Measurements from ENCODE around the gene THRB.

Gene THRB

GRCh38 chr3:24440760-24441464 lies 53.7 kb downstream of the THRB start:
- Histone ChIP-seq H4K91ac (ENCODE audit: low read length) (no peak overlapping the region), H2BK12ac (ENCODE audit: low read length in 2 of 2) (no peak overlapping the region), H3K18ac (ENCODE audit: low read depth in 1 of 2, low read length in 2 of 2) (no peak overlapping the region), H2BK5ac (ENCODE audit: low read depth, low read length, poor library complexity, severe bottlenecking) (no peak overlapping the region), H3K4me1 (ENCODE audit: control insufficient read depth, insufficient read depth, low read depth, low read length) (peaks cover 2% of the 10 kb centered on the region), H3K27ac (ENCODE audit: low read length, poor library complexity, severe bottlenecking) (no peak overlapping the region), H2BK120ac (ENCODE audit: low read depth, low read length) (no peak overlapping the region), H3K79me1 (replicated peaks; ENCODE audit: low read length, poor library complexity, severe bottlenecking) (peaks cover 2% of the 10 kb centered on the region), H3K36me3 (ENCODE audit: control insufficient read depth in 1 of 2, insufficient read depth in 2 of 2, low read depth in 1 of 2, low read length in 2 of 2) (no peaks in the 10 kb centered on the region), H2BK15ac (ENCODE audit: low read depth, poor library complexity, severe bottlenecking) (no peak overlapping the region), H3K4me3 (ENCODE audit: insufficient read depth in 1 of 2, low read depth in 1 of 2, low read length in 2 of 2) (no peak overlapping the region), H2AK5ac (ENCODE audit: low read length, severe bottlenecking) (no peak overlapping the region), H3K9ac (ENCODE audit: low read length) (no peak overlapping the region), H3K4ac (ENCODE audit: low read depth in 1 of 2, low read length in 2 of 2) (no peak overlapping the region), H3K9me3 (ENCODE audit: control insufficient read depth, low read length) (no peaks in the 10 kb centered on the region), H2AFZ (ENCODE audit: low read depth, low read length) (no peak overlapping the region), H3K14ac (ENCODE audit: low read length in 2 of 2) (no peak overlapping the region), H3K4me2 (ENCODE audit: low read length, poor library complexity, severe bottlenecking) (no peak overlapping the region), H4K8ac (ENCODE audit: low read length) (no peak overlapping the region), H3K27me3 (ENCODE audit: control insufficient read depth in 1 of 2, insufficient read depth in 1 of 2, low read length in 2 of 2) (no peaks in the 10 kb centered on the region), H3K23ac (ENCODE audit: low read length in 2 of 2) (no peak overlapping the region)
- 90% methylated on average over 3 of the region's 3 CpGs for WGBS
- no peak for DNase-seq

GRCh38 chr3:24439021-24439420 lies 55.6 kb downstream of the THRB start:
- Histone ChIP-seq H3K23ac (ENCODE audit: low read length in 2 of 2) (no peak overlapping the region), H2AK5ac (ENCODE audit: low read length, severe bottlenecking) (peak overlapping the region; percentile 54), H4K8ac (ENCODE audit: low read length) (no peak overlapping the region), H3K14ac (ENCODE audit: low read length in 2 of 2) (no peak overlapping the region), H3K27me3 (ENCODE audit: control insufficient read depth in 1 of 2, insufficient read depth in 1 of 2, low read length in 2 of 2) (no peaks in the 10 kb centered on the region), H3K18ac (ENCODE audit: low read depth in 1 of 2, low read length in 2 of 2) (no peak overlapping the region), H4K91ac (ENCODE audit: low read length) (no peak overlapping the region), H3K9me3 (ENCODE audit: control insufficient read depth, low read length) (no peaks in the 10 kb centered on the region), H2BK120ac (ENCODE audit: low read depth, low read length) (no peak overlapping the region), H3K9ac (ENCODE audit: low read length) (no peak overlapping the region), H3K36me3 (ENCODE audit: control insufficient read depth in 1 of 2, insufficient read depth in 2 of 2, low read depth in 1 of 2, low read length in 2 of 2) (no peaks in the 10 kb centered on the region), H2BK15ac (ENCODE audit: low read depth, poor library complexity, severe bottlenecking) (no peak overlapping the region), H3K4me2 (ENCODE audit: low read length, poor library complexity, severe bottlenecking) (no peak overlapping the region), H3K27ac (ENCODE audit: low read length, poor library complexity, severe bottlenecking) (no peak overlapping the region), H3K4ac (ENCODE audit: low read depth in 1 of 2, low read length in 2 of 2) (peak overlapping the region in 1 of 2 experiments; percentile 6), H3K4me3 (ENCODE audit: insufficient read depth in 1 of 2, low read depth in 1 of 2, low read length in 2 of 2) (no peak overlapping the region), H3K79me1 (replicated peaks; ENCODE audit: low read length, poor library complexity, severe bottlenecking) (peaks cover 8% of the 10 kb centered on the region), H2BK12ac (ENCODE audit: low read length in 2 of 2) (no peak overlapping the region), H2AFZ (ENCODE audit: low read depth, low read length) (no peak overlapping the region), H3K4me1 (ENCODE audit: control insufficient read depth, insufficient read depth, low read depth, low read length) (peaks cover 2% of the 10 kb centered on the region), H2BK5ac (ENCODE audit: low read depth, low read length, poor library complexity, severe bottlenecking) (no peak overlapping the region)
- WGBS: 100% methylated on average over 3 of the region's 4 CpGs
- DNase-seq: no peak

GRCh38 chr3:24437326-24437725 lies 57.3 kb downstream of the THRB start:
- no CpG with 5 or more reads among the region's 2 CpGs for WGBS
- H3K4ac ChIP-seq (ENCODE audit: low read depth in 1 of 2, low read length in 2 of 2): no peak overlapping the region
- H2BK120ac ChIP-seq (ENCODE audit: low read depth, low read length): no peak overlapping the region
- no peak overlapping the region for H3K4me2 ChIP-seq (ENCODE audit: low read length, poor library complexity, severe bottlenecking)
- peak overlapping the region; percentile 63 for H3K27ac ChIP-seq (ENCODE audit: low read length, poor library complexity, severe bottlenecking)
- H2BK15ac ChIP-seq (ENCODE audit: low read depth, poor library complexity, severe bottlenecking): no peak overlapping the region
- no peak overlapping the region for H2AK5ac ChIP-seq (ENCODE audit: low read length, severe bottlenecking)
- H3K23ac ChIP-seq (ENCODE audit: low read length in 2 of 2): no peak overlapping the region
- H3K9me3 ChIP-seq (ENCODE audit: control insufficient read depth, low read length): no peaks in the 10 kb centered on the region
- H3K27me3 ChIP-seq (ENCODE audit: control insufficient read depth in 1 of 2, insufficient read depth in 1 of 2, low read length in 2 of 2): no peaks in the 10 kb centered on the region
- no peak overlapping the region for H4K8ac ChIP-seq (ENCODE audit: low read length)
- no peak overlapping the region for H3K4me3 ChIP-seq (ENCODE audit: insufficient read depth in 1 of 2, low read depth in 1 of 2, low read length in 2 of 2)
- no peak overlapping the region for H3K14ac ChIP-seq (ENCODE audit: low read length in 2 of 2)
- H3K18ac ChIP-seq (ENCODE audit: low read depth in 1 of 2, low read length in 2 of 2): no peak overlapping the region
- DNase-seq: no peak
- H3K9ac ChIP-seq (ENCODE audit: low read length): no peak overlapping the region
- no peak overlapping the region for H2AFZ ChIP-seq (ENCODE audit: low read depth, low read length)
- H2BK5ac ChIP-seq (ENCODE audit: low read depth, low read length, poor library complexity, severe bottlenecking): no peak overlapping the region
- H3K79me1 ChIP-seq (replicated peaks; ENCODE audit: low read length, poor library complexity, severe bottlenecking): peaks cover 12% of the 10 kb centered on the region
- no peak overlapping the region for H4K91ac ChIP-seq (ENCODE audit: low read length)
- H3K4me1 ChIP-seq (ENCODE audit: control insufficient read depth, insufficient read depth, low read depth, low read length): peaks cover 2% of the 10 kb centered on the region
- no peaks in the 10 kb centered on the region for H3K36me3 ChIP-seq (ENCODE audit: control insufficient read depth in 1 of 2, insufficient read depth in 2 of 2, low read depth in 1 of 2, low read length in 2 of 2)
- no peak overlapping the region for H2BK12ac ChIP-seq (ENCODE audit: low read length in 2 of 2)

DNA sequence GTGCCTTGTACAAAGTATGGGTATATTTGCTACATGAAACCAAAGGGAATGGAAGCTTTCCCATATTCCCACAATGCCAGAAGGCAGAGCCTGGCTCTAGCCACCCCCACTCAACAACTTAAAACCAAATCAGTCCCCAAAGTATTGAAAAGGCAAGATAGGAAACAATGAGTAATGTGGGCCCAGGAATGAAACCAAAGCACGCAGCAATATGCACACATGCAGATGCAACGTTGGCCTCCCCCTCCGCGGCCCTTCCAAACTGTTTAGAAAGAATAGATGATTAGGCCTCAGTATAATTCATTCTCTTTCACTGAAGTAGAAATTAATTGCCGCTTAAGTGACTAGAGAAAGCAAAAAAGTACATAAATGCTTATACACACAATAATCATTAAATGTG lies 59.1 kb downstream of the THRB start:
- H3K4me2 ChIP-seq (ENCODE audit: low read length, poor library complexity, severe bottlenecking): no peak overlapping the region
- H3K4me3 ChIP-seq (ENCODE audit: insufficient read depth in 1 of 2, low read depth in 1 of 2, low read length in 2 of 2): no peak overlapping the region
- H3K27me3 ChIP-seq (ENCODE audit: control insufficient read depth in 1 of 2, insufficient read depth in 1 of 2, low read length in 2 of 2): no peaks in the 10 kb centered on the region
- H2BK5ac ChIP-seq (ENCODE audit: low read depth, low read length, poor library complexity, severe bottlenecking): no peak overlapping the region
- no peak overlapping the region for H3K27ac ChIP-seq (ENCODE audit: low read length, poor library complexity, severe bottlenecking)
- H3K18ac ChIP-seq (ENCODE audit: low read depth in 1 of 2, low read length in 2 of 2): no peak overlapping the region
- peaks cover 2% of the 10 kb centered on the region for H3K4me1 ChIP-seq (ENCODE audit: control insufficient read depth, insufficient read depth, low read depth, low read length)
- no peak overlapping the region for H2AFZ ChIP-seq (ENCODE audit: low read depth, low read length)
- no peak overlapping the region for H4K91ac ChIP-seq (ENCODE audit: low read length)
- H3K23ac ChIP-seq (ENCODE audit: low read length in 2 of 2): no peak overlapping the region
- H3K36me3 ChIP-seq (ENCODE audit: control insufficient read depth in 1 of 2, insufficient read depth in 2 of 2, low read depth in 1 of 2, low read length in 2 of 2): no peaks in the 10 kb centered on the region
- no peak overlapping the region for H3K9ac ChIP-seq (ENCODE audit: low read length)
- no peak for DNase-seq
- H3K79me1 ChIP-seq (replicated peaks; ENCODE audit: low read length, poor library complexity, severe bottlenecking): peaks cover 12% of the 10 kb centered on the region
- H2AK5ac ChIP-seq (ENCODE audit: low read length, severe bottlenecking): no peak overlapping the region
- no peak overlapping the region for H3K14ac ChIP-seq (ENCODE audit: low read length in 2 of 2)
- no peak overlapping the region for H2BK12ac ChIP-seq (ENCODE audit: low read length in 2 of 2)
- H2BK120ac ChIP-seq (ENCODE audit: low read depth, low read length): no peak overlapping the region
- 100% methylated on average over 4 of the region's 5 CpGs for WGBS
- H3K9me3 ChIP-seq (ENCODE audit: control insufficient read depth, low read length): no peaks in the 10 kb centered on the region
- no peak overlapping the region for H4K8ac ChIP-seq (ENCODE audit: low read length)
- no peak overlapping the region for H3K4ac ChIP-seq (ENCODE audit: low read depth in 1 of 2, low read length in 2 of 2)
- H2BK15ac ChIP-seq (ENCODE audit: low read depth, poor library complexity, severe bottlenecking): no peak overlapping the region
